Inferior parietal cortex (tissue), 1 donor: Measurements from ENCODE around the gene CENPA.
"Not testable (repeated sequence)": the region's sequence is repeated elsewhere in the genome, so short reads cannot be mapped to it uniquely, and the experiment has no call there.

Experiments used
- DNase-seq: peaks from one replicate; pipeline ENCODE4 v3.0.0-alpha.2; 2016; ENCODE audit errors: extremely low spot score

Gene CENPA

GRCh38 chr2:26785431-26786206 is at the start of gene CENPA:
Gene CENPA (plus strand): TSS chr2:26786056. CDS start chr2:26786197, 141 bp downstream.
- peak; percentile 99 for DNase-seq

- no peak for DNase-seq
Measured at GRCh38 chr2:26737221-26737620, 48.6 kb upstream of the CENPA start.

GRCh38 chr2:26738481-26738880 is 47.4 kb upstream of the CENPA start:
- DNase-seq = no peak

GRCh38 chr2:26739514-26739913 is 46.3 kb upstream of the CENPA start:
- no peak for DNase-seq

- no peak for DNase-seq
Measured at GRCh38 chr2:26740346-26740745, 45.5 kb upstream of the CENPA start.

GRCh38 chr2:26740890-26741302 is 45.0 kb upstream of the CENPA start:
- DNase-seq = no peak

- no peak for DNase-seq
Measured at GRCh38 chr2:26742048-26742770, 43.6 kb upstream of the CENPA start.

- no peak for DNase-seq
Measured at GRCh38 chr2:26743852-26744251, 42.0 kb upstream of the CENPA start.

- no peak for DNase-seq
Measured at GRCh38 chr2:26744953-26745352, 40.9 kb upstream of the CENPA start.

GRCh38 chr2:26745609-26746327 is 40.1 kb upstream of the CENPA start:
- peak; percentile 95 for DNase-seq

- no peak for DNase-seq
Measured at GRCh38 chr2:26746934-26747333, 38.9 kb upstream of the CENPA start.

GRCh38 chr2:26749787-26750420 is 36.0 kb upstream of the CENPA start:
- not testable (repeated sequence) for DNase-seq

- not testable (repeated sequence) for DNase-seq
Measured at GRCh38 chr2:26750467-26750866, 35.4 kb upstream of the CENPA start.

- no peak for DNase-seq
Measured at GRCh38 chr2:26752656-26753055, 33.2 kb upstream of the CENPA start.

GRCh38 chr2:26754539-26754938 is 31.3 kb upstream of the CENPA start:
- DNase-seq = no peak

GRCh38 chr2:26754972-26755670 is 30.7 kb upstream of the CENPA start:
- no peak for DNase-seq

- DNase-seq = no peak
Measured at GRCh38 chr2:26756337-26756736, 29.5 kb upstream of the CENPA start.

GRCh38 chr2:26757873-26758789 is 27.7 kb upstream of the CENPA start:
- DNase-seq = no peak

- no peak for DNase-seq
Measured at GRCh38 chr2:26758790-26759321, 27.0 kb upstream of the CENPA start.

GRCh38 chr2:26759845-26760244 is 26.0 kb upstream of the CENPA start:
- no peak for DNase-seq
